ENCODE results near the gene S100A13. TPM values are rescaled to one million over a fixed set of nuclear protein-coding genes. Genes with fewer than 3 reads are reported as not detected.
A peak's percentile ranks its signal among the peaks of the same experiment; 100 is the strongest.

S100A13 gene
- total and polyA plus RNA-seq, 10 of the 15 experiments (the other 5 are each of a cell fraction or from before 2014, with no cell fraction given): 5.7 to 30.9 (median 9.1) TPM

- no peak for ATAC-seq
- H3K4me2 ChIP-seq (ENCODE audit: control insufficient read depth, insufficient read depth): no peak overlapping the region; the same call in 1 of the 2 replicates
- BruUV-seq (replicated peaks): no TSS peak
- no peak overlapping the region for H3K9ac ChIP-seq (ENCODE audit: control insufficient read depth, insufficient read depth, low read length)
- H4K20me1 ChIP-seq (ENCODE audit: control insufficient read depth, insufficient read depth): no peaks in the 10 kb centered on the region
- H2AFZ ChIP-seq (ENCODE audit: control insufficient read depth, low read depth, low read length): peak overlapping the region; percentile 42
- FAIRE-seq: no peak
- intact Hi-C loops (cut with micrococcal nuclease; ENCODE audit: unreplicated experiment) (no loop called here), in situ Hi-C loops (cut with MboI) (no loop called here)
- no peak overlapping the region for H3K4me3 ChIP-seq
- WGBS (ENCODE audit: insufficient coverage, insufficient replicate concordance, low lambda C conversion rate, missing lambda C conversion rate): 62% methylated on average over 6 of the region's 7 CpGs
- POLR2A ChIA-PET: interaction anchor here (0.6 to 1.5 kb wide), 5 partner anchors 8 to 109 kb away, joined by 3 to 6 read pairs (median 3); partner anchors contain the start of gene CHTOP
- no peak overlapping the region for H3K27ac ChIP-seq (ENCODE audit: control insufficient read depth, insufficient read depth)
- H3K27me3 ChIP-seq (replicated peaks in 1 of 2; ENCODE audit: control insufficient read depth in 2 of 2, insufficient read depth in 2 of 2, low read length in 1 of 2): no peaks in the 10 kb centered on the region
- H3K9me3 ChIP-seq (replicated peaks; ENCODE audit: control insufficient read depth, insufficient read depth, low read length): no peaks in the 10 kb centered on the region
- no peak for DNase-seq (ENCODE audit: low read depth, low spot score)
- H3K36me3 ChIP-seq (ENCODE audit: control insufficient read depth in 2 of 2, insufficient read depth in 2 of 2, low read length in 1 of 2): no peaks in the 10 kb centered on the region
- CTCF ChIA-PET: interaction anchor here (1.3 to 3.0 kb wide), 5 partner anchors 9 to 270 kb away, joined by 4 to 14 read pairs (median 8); partner anchors contain the start of gene CHTOP
- H3K4me1 ChIP-seq (ENCODE audit: control insufficient read depth, insufficient read depth, low read length): peaks cover 14% of the 10 kb centered on the region
- SMC1A ChIA-PET (ENCODE audit: uncharacterized antibody, unreplicated experiment): interaction anchor here (0.6 to 2.6 kb wide), 3 partner anchors 49 to 113 kb away, joined by 3 to 12 read pairs (median 3); no protein-coding TSS in a partner anchor
- no peaks in the 10 kb centered on the region for H3K79me2 ChIP-seq (ENCODE audit: control insufficient read depth, insufficient read depth, low read length)
- RAD21 ChIA-PET (ENCODE audit: unreplicated experiment): interaction anchor here (0.9 kb wide), 1 partner anchor 88 kb away, joined by 3 read pairs; the partner anchor contains the start of gene S100A6
- TF ChIP-seq SKIL (IDR thresholded peaks at IDR 0.05; ENCODE audit: low read depth, poor library complexity, severe bottlenecking) (no peak), YY1 (IDR thresholded peaks at IDR 0.05; ENCODE audit: low read depth, low read length) (no peak), ZNF687 (IDR thresholded peaks at IDR 0.05) (no peak), REST (IDR thresholded peaks at IDR 0.05; ENCODE audit: low read depth, low read length) (no peak), STAT1 (conservative IDR thresholded peaks at IDR 0.05) (no peak), MXI1 (IDR thresholded peaks at IDR 0.05; ENCODE audit: low read depth, low read length) (no peak), ZNF24 (IDR thresholded peaks at IDR 0.05) (no peak), MYB (IDR thresholded peaks at IDR 0.05; ENCODE audit: borderline replicate concordance, low read depth, low read length) (no peak), ATF2 (IDR thresholded peaks at IDR 0.05; ENCODE audit: low read length) (no peak), PAX8 (IDR thresholded peaks at IDR 0.05) (no peak), TARDBP (IDR thresholded peaks at IDR 0.05; ENCODE audit: borderline replicate concordance) (no peak), RBBP5 (conservative IDR thresholded peaks at IDR 0.05) (no peak), YBX1 (IDR thresholded peaks at IDR 0.05) (no peak), EGR1 (IDR thresholded peaks at IDR 0.05; ENCODE audit: borderline replicate concordance in 1 of 2, low read depth in 2 of 2, low read length in 2 of 2) (no peak)
Measured at GRCh38 chr1:153623101-153623500, 4.2 kb downstream of the S100A13 start.
